Ammon's horn (tissue), 1 donor: ENCODE data around the gene NACAD.

Experiments
- DNase-seq: peaks from one replicate; pipeline ENCODE4 v3.0.0-alpha.2; 2016; ENCODE audit warnings: low spot score

NACAD gene

GRCh38 chr7:45092100-45092930, 3.5 kb upstream of the NACAD start:
- DNase-seq: no peak

- peak; percentile 97 for DNase-seq
These were observed 647 bp upstream of the NACAD start for GRCh38 chr7:45089341-45089891.

- DNase-seq: no peak
These were observed 545 bp downstream of the NACAD start for GRCh38 chr7:45088146-45088701.

GRCh38 chr7:45087301-45088145, 1.2 kb downstream of the NACAD start:
- DNase-seq: no peak

- DNase-seq: peak; percentile 90
These were observed 2.3 kb downstream of the NACAD start for GRCh38 chr7:45086331-45087065.

- no peak for DNase-seq
These were observed 3.1 kb downstream of the NACAD start for GRCh38 chr7:45085619-45086200.

GRCh38 chr7:45084901-45085618, 3.7 kb downstream of the NACAD start:
- no peak for DNase-seq

- DNase-seq: peak; percentile 22
These were observed 4.4 kb downstream of the NACAD start for GRCh38 chr7:45084336-45084735.

GRCh38 chr7:45082831-45083331, 5.9 kb downstream of the NACAD start:
- no peak for DNase-seq

- peak; percentile 89 for DNase-seq
These were observed 6.5 kb downstream of the NACAD start for GRCh38 chr7:45082031-45082830.

GRCh38 chr7:45081670-45081974, 7.1 kb downstream of the NACAD start:
- no peak for DNase-seq

- DNase-seq: no peak
These were observed 7.7 kb downstream of the NACAD start for GRCh38 chr7:45080958-45081669.

GRCh38 chr7:45080265-45080957, 8.4 kb downstream of the NACAD start:
- no peak for DNase-seq

GRCh38 chr7:45078125-45078681, 10.6 kb downstream of the NACAD start:
- no peak for DNase-seq

- no peak for DNase-seq
These were observed 11.2 kb downstream of the NACAD start for GRCh38 chr7:45077579-45077978.

GRCh38 chr7:45076946-45077345, 11.8 kb downstream of the NACAD start:
- DNase-seq: no peak

- no peak for DNase-seq
These were observed 12.6 kb downstream of the NACAD start for GRCh38 chr7:45075871-45076796.
